ENCODE results near the gene SMIM33. TPM values are rescaled to one million over a fixed set of nuclear protein-coding genes. Genes with fewer than 3 reads are reported as not detected.

The SMIM33 gene
- total and polyA plus RNA-seq, 2 experiments from 2014 or later = not detected

GRCh38 chr5:139458580-139459407, 12.0 kb upstream of the SMIM33 start:
- Histone ChIP-seq H3K27ac (no peak overlapping the region), H3K4me3 (no peak overlapping the region), H3K36me3 (no peaks in the 10 kb centered on the region), H3K9me3 (ENCODE audit: low read depth) (no peaks in the 10 kb centered on the region), H3K4me1 (ENCODE audit: low read depth) (no peaks in the 10 kb centered on the region), H3K27me3 (no peaks in the 10 kb centered on the region)
- DNase-seq (ENCODE audit: low read depth in 1 of 2, low spot score in 1 of 2) = peak in 1 of 2 donors; percentile 57
- no peak for TF ChIP-seq CTCF (IDR thresholded peaks at IDR 0.05; ENCODE audit: low read depth, low read length)

GRCh38 chr5:139459451-139459934, 11.3 kb upstream of the SMIM33 start:
- Histone ChIP-seq H3K4me1 (ENCODE audit: low read depth) (no peaks in the 10 kb centered on the region), H3K36me3 (no peaks in the 10 kb centered on the region), H3K27ac (no peak overlapping the region), H3K4me3 (no peak overlapping the region), H3K9me3 (ENCODE audit: low read depth) (no peaks in the 10 kb centered on the region), H3K27me3 (no peaks in the 10 kb centered on the region)
- no peak for TF ChIP-seq CTCF (IDR thresholded peaks at IDR 0.05; ENCODE audit: low read depth, low read length)
- DNase-seq (ENCODE audit: low read depth in 1 of 2, low spot score in 1 of 2) = no peak

GRCh38 chr5:139460455-139460854, 10.3 kb upstream of the SMIM33 start:
- Histone ChIP-seq H3K4me3 (no peak overlapping the region), H3K36me3 (no peaks in the 10 kb centered on the region), H3K4me1 (ENCODE audit: low read depth) (no peaks in the 10 kb centered on the region), H3K9me3 (ENCODE audit: low read depth) (no peaks in the 10 kb centered on the region), H3K27ac (no peak overlapping the region), H3K27me3 (no peaks in the 10 kb centered on the region)
- DNase-seq (ENCODE audit: low read depth in 1 of 2, low spot score in 1 of 2) = no peak
- TF ChIP-seq CTCF (IDR thresholded peaks at IDR 0.05; ENCODE audit: low read depth, low read length) = no peak

- Histone ChIP-seq H3K27ac (no peak overlapping the region), H3K4me1 (ENCODE audit: low read depth) (no peaks in the 10 kb centered on the region), H3K27me3 (no peaks in the 10 kb centered on the region), H3K4me3 (no peak overlapping the region), H3K9me3 (ENCODE audit: low read depth) (no peaks in the 10 kb centered on the region), H3K36me3 (no peaks in the 10 kb centered on the region)
- no peak for DNase-seq (ENCODE audit: low read depth in 1 of 2, low spot score in 1 of 2)
- no peak for TF ChIP-seq CTCF (IDR thresholded peaks at IDR 0.05; ENCODE audit: low read depth, low read length)
Observed at GRCh38 chr5:139461176-139461575, 9.6 kb upstream of the SMIM33 start.

- no peaks in the 10 kb centered on the region for H3K36me3 ChIP-seq
- H3K4me3 ChIP-seq = no peak overlapping the region
- no peaks in the 10 kb centered on the region for H3K4me1 ChIP-seq (ENCODE audit: low read depth)
- H3K9me3 ChIP-seq (ENCODE audit: low read depth) = no peaks in the 10 kb centered on the region
- DNase-seq (ENCODE audit: low read depth in 1 of 2, low spot score in 1 of 2) = peak in 1 of 2 donors; percentile 58
- TF ChIP-seq CTCF (IDR thresholded peaks at IDR 0.05; ENCODE audit: low read depth, low read length) = no peak
- H3K27me3 ChIP-seq = no peaks in the 10 kb centered on the region
- H3K27ac ChIP-seq = no peak overlapping the region
Observed at GRCh38 chr5:139461698-139462097, 9.1 kb upstream of the SMIM33 start.
